GM23338 (cell line): ENCODE results near the gene NFIA. TPM values are rescaled to one million over a fixed set of nuclear protein-coding genes. Genes with fewer than 3 reads are reported as not detected.

Experiments
- ATAC-seq: fragments of 200-7000 bp; cut with Tn5 transposase; 3 replicates; pipeline ENCODE4 v1.9.1; 2020
- DNase-seq: peaks from one replicate; pipeline ENCODE4 v3.0.0-alpha.2; 2015; ENCODE audit warnings: low spot score
- H2AFZ ChIP-seq: fragments of 200-600 bp; sonication (generic); 2 replicates; pipeline ENCODE4 v1.8.0; 2016; ENCODE audit warnings: antibody characterized with exemption, mild to moderate bottlenecking, moderate library complexity
- H3F3A ChIP-seq: fragments of 200-600 bp; sonication (generic); replicated peaks from 2 replicates; pipeline ENCODE4 v1.8.0; 2017; ENCODE audit warnings: antibody characterized with exemption, mixed run types, low read depth
- H3K27ac ChIP-seq: fragments of 200-600 bp; sonication (generic); 2 replicates; pipeline ENCODE4 v1.6.1; 2016; ENCODE audit warnings: low read depth
- H3K27me3 ChIP-seq: fragments of 200-600 bp; sonication (generic); 2 replicates; pipeline ENCODE4 v1.8.0; 2016; ENCODE audit warnings: mild to moderate bottlenecking, mixed run types, moderate library complexity; ENCODE audit not compliant: insufficient read depth
- H3K36me3 ChIP-seq: fragments of 200-600 bp; sonication (generic); 2 replicates; pipeline ENCODE4 v1.8.0; 2016; ENCODE audit warnings: mild to moderate bottlenecking; ENCODE audit not compliant: insufficient read depth
- H3K4me1 ChIP-seq: fragments of 200-600 bp; sonication (generic); 2 replicates; pipeline ENCODE4 v1.8.0; 2016; ENCODE audit warnings: mild to moderate bottlenecking, moderate library complexity; ENCODE audit not compliant: insufficient read depth
- H3K4me2 ChIP-seq: fragments of 200-600 bp; sonication (generic); 2 replicates; pipeline ENCODE4 v1.7.1; 2017; ENCODE audit warnings: mixed run types
- H3K4me3 ChIP-seq: fragments of 200-600 bp; sonication (generic); 2 replicates; pipeline ENCODE4 v1.6.1; 2016; ENCODE audit warnings: mixed run types
- H3K79me2 ChIP-seq: fragments of 200-600 bp; sonication (generic); replicated peaks from 2 replicates; pipeline ENCODE4 v1.8.0; 2017; ENCODE audit warnings: mild to moderate bottlenecking; ENCODE audit not compliant: insufficient read depth
- H3K9me2 ChIP-seq: fragments of 200-600 bp; sonication (generic); 2 replicates; pipeline ENCODE4 v1.8.0; 2017; ENCODE audit not compliant: insufficient read depth
- H4K20me1 ChIP-seq: fragments of 200-600 bp; sonication (generic); replicated peaks from 2 replicates; pipeline ENCODE4 v1.8.0; 2017; ENCODE audit warnings: mild to moderate bottlenecking; ENCODE audit not compliant: insufficient read depth
- H3K27ac Mint-ChIP-seq: 2 replicates; pipeline ENCODE4 v1.8.0; 2020; ENCODE audit warnings: inconsistent platforms, mild to moderate bottlenecking, moderate library complexity, mixed read lengths
- H3K27me3 Mint-ChIP-seq: 3 replicates; pipeline ENCODE4 v1.8.0; 2022; ENCODE audit warnings: low read depth, mild to moderate bottlenecking, moderate library complexity, mixed read lengths, inconsistent platforms; ENCODE audit not compliant: insufficient read depth, poor library complexity
- H3K36me3 Mint-ChIP-seq: 3 replicates; pipeline ENCODE4 v1.8.0; 2021; ENCODE audit warnings: low read depth, mild to moderate bottlenecking, inconsistent platforms, moderate library complexity, mixed read lengths
- H3K4me1 Mint-ChIP-seq: 3 replicates; pipeline ENCODE4 v1.8.0; 2020; ENCODE audit warnings: mild to moderate bottlenecking, inconsistent platforms, mixed read lengths
- H3K4me3 Mint-ChIP-seq: 3 replicates; pipeline ENCODE4 v1.8.0; 2021; ENCODE audit warnings: moderate library complexity, mild to moderate bottlenecking, inconsistent platforms, mixed read lengths
- H3K9me3 Mint-ChIP-seq: 3 replicates; pipeline ENCODE4 v1.8.0; 2020; ENCODE audit warnings: moderate library complexity, mild to moderate bottlenecking, inconsistent platforms, mixed read lengths
- CTCF ChIP-seq, 2 experiments: fragments of 200-600 bp in 1 of 2; sonication (generic) in 1 of 2; conservative IDR thresholded peaks; 2 replicates each; pipeline versions ENCODE4 v1.5.1 to v1.6.1; 2016 to 2017; ENCODE audit warnings: antibody characterized with exemption in 2 of 2, low read depth in 2 of 2, mild to moderate bottlenecking in 2 of 2, moderate library complexity in 1 of 2
- ETS1 ChIP-seq: IDR thresholded peaks from 2 replicates; pipeline ENCODE4 v1.6.1; 2016; ENCODE audit warnings: antibody characterized with exemption
- EZH2 ChIP-seq: fragments of 200-600 bp; sonication (generic); IDR thresholded peaks from one replicate; pipeline ENCODE4 v1.8.0; 2017; ENCODE audit warnings: antibody characterized with exemption, mild to moderate bottlenecking, low read depth; ENCODE audit not compliant: unreplicated experiment
- EZH2phosphoT487 ChIP-seq: fragments of 200-600 bp; sonication (generic); IDR thresholded peaks from one replicate; pipeline ENCODE4 v1.8.1; 2018; ENCODE audit warnings: antibody characterized with exemption; ENCODE audit not compliant: unreplicated experiment
- NANOG ChIP-seq: IDR thresholded peaks from 2 replicates; pipeline ENCODE4 v1.6.1; 2016; ENCODE audit warnings: antibody characterized with exemption, borderline replicate concordance
- ZNF114 ChIP-seq: fragments of 250-450 bp; sonication (Bioruptor Pico); IDR thresholded peaks from 2 replicates; pipeline ENCODE4 v1.5.0; 2020; ENCODE audit warnings: mild to moderate bottlenecking, moderate library complexity
- ZNF331 ChIP-seq: fragments of 250-450 bp; sonication (Bioruptor Pico); IDR thresholded peaks from 2 replicates; pipeline ENCODE4 v1.5.0; 2020; ENCODE audit warnings: low read depth, mild to moderate bottlenecking, moderate library complexity
- polyA plus RNA-seq: library from polyadenylated mRNA; unstranded; fragments of >200 nt; fragmentation: Nextera tagmentation; extraction: Ambion mirVana; gene quantifications from 2 replicates; pipeline ENCODE4 v1.2.1, GENCODE V29; 2016
- total RNA-seq: library from RNA; depleted of rRNA; stranded (reverse); fragments of >200 nt; shearing (Covaris generic); gene quantifications from 2 replicates; pipeline ENCODE4 v1.2.3, GENCODE V29; 2014

NFIA gene
- total and polyA plus RNA-seq, 2 experiments from 2014 or later: 0.97 to 2.3 TPM

GRCh38 chr1:61053712-61054600 is 28.4 kb upstream of the NFIA start:
- Histone ChIP-seq H3K9me2 (no peaks in the 10 kb centered on the region), H3K4me2 (peak overlapping the region; percentile 87), H3K27me3 (peaks cover 74% of the 10 kb centered on the region), H4K20me1 (0 out of 2 replicates have a peak, but pooled peaks cover 3% of the 10 kb centered on the region), H3K4me1 (peaks cover 67% of the 10 kb centered on the region), H2AFZ (peak overlapping the region; percentile 30; the same call in 1 of the 2 replicates), H3K79me2 (no peaks in the 10 kb centered on the region), H3K36me3 (no peaks in the 10 kb centered on the region), H3K4me3 (peak overlapping the region; percentile 83), H3F3A (peaks cover 19% of the 10 kb centered on the region; the same call in 1 of the 2 replicates), H3K27ac (no peak overlapping the region)
- Mint-ChIP-seq H3K4me1 (peaks cover 63% of the 10 kb centered on the region), H3K9me3 (no peaks in the 10 kb centered on the region), H3K27ac (no peak overlapping the region), H3K4me3 (peak overlapping the region; percentile 76), H3K36me3 (no peaks in the 10 kb centered on the region), H3K27me3 (peaks cover 72% of the 10 kb centered on the region)
- no peak for TF ChIP-seq NANOG
- TF ChIP-seq EZH2phosphoT487: peak; percentile 67
- no peak for TF ChIP-seq ZNF114 (CRISPR knock-in tag)
- peak; percentile 70 for TF ChIP-seq EZH2
- no peak for TF ChIP-seq ZNF331
- TF ChIP-seq ETS1: no peak
- DNase-seq: peak; percentile 58
- ATAC-seq: peak; percentile 18

- H3F3A ChIP-seq: peaks cover 17% of the 10 kb centered on the region; the same call in 1 of the 2 replicates
- no peak for ATAC-seq
- peaks cover 68% of the 10 kb centered on the region for H3K4me1 ChIP-seq
- H3K9me2 ChIP-seq: no peaks in the 10 kb centered on the region; the same call in 1 of the 2 replicates
- no peak overlapping the region for H2AFZ ChIP-seq
- Mint-ChIP-seq H3K9me3 (no peaks in the 10 kb centered on the region), H3K36me3 (no peaks in the 10 kb centered on the region), H3K27me3 (peaks cover 72% of the 10 kb centered on the region), H3K27ac (no peak overlapping the region), H3K4me1 (peaks cover 63% of the 10 kb centered on the region), H3K4me3 (peak overlapping the region; percentile 76)
- no peaks in the 10 kb centered on the region for H3K36me3 ChIP-seq
- peak; percentile 30 for DNase-seq
- TF ChIP-seq EZH2 (peak; percentile 61), CTCF (conservative IDR thresholded peaks at IDR 0.05; ENCODE audit: low read depth in 2 of 2) (no peak)
- H3K4me2 ChIP-seq: peak overlapping the region; percentile 87
- no peak overlapping the region for H3K27ac ChIP-seq
- H4K20me1 ChIP-seq: 0 out of 2 replicates have a peak, but pooled peaks cover 3% of the 10 kb centered on the region
- H3K27me3 ChIP-seq: peaks cover 74% of the 10 kb centered on the region
- no peaks in the 10 kb centered on the region for H3K79me2 ChIP-seq
- peak overlapping the region; percentile 83 for H3K4me3 ChIP-seq
Observed at GRCh38 chr1:61054601-61054993, 27.8 kb upstream of the NFIA start.
